Neuronal stem cell (in vitro differentiated cells): ENCODE measurements around the gene GABARAP.

Experiments used
- DNase-seq: peaks from one replicate; pipeline ENCODE4 v3.0.0-alpha.2; 2013; ENCODE audit warnings: low spot score
- H2AFZ ChIP-seq: one replicate; pipeline ENCODE4 v1.6.1; 2013; ENCODE audit warnings: mild to moderate bottlenecking, low read length, inconsistent platforms
- H2AK5ac ChIP-seq: 2 replicates; pipeline ENCODE4 v1.6.1; 2013; ENCODE audit warnings: low read depth, mild to moderate bottlenecking, inconsistent platforms, low read length, moderate library complexity, mixed read lengths
- H2BK120ac ChIP-seq: 2 replicates; pipeline ENCODE4 v1.6.1; 2013; ENCODE audit warnings: low read depth, mild to moderate bottlenecking, inconsistent platforms, low read length, moderate library complexity, mixed read lengths
- H2BK12ac ChIP-seq: one replicate; pipeline ENCODE4 v1.6.1; 2013; ENCODE audit warnings: low read length, inconsistent platforms
- H2BK15ac ChIP-seq: 2 replicates; pipeline ENCODE4 v1.6.1; 2013; ENCODE audit warnings: mild to moderate bottlenecking, low read length, inconsistent platforms, mixed read lengths
- H2BK5ac ChIP-seq: one replicate; pipeline ENCODE4 v1.6.1; 2013; ENCODE audit warnings: inconsistent platforms, mild to moderate bottlenecking, low read length, moderate library complexity
- H3K14ac ChIP-seq: one replicate; pipeline ENCODE4 v1.6.1; 2013; ENCODE audit warnings: low read length, inconsistent platforms
- H3K18ac ChIP-seq: 2 replicates; pipeline ENCODE4 v1.6.1; 2013; ENCODE audit warnings: low read length, inconsistent platforms
- H3K23ac ChIP-seq: 2 replicates; pipeline ENCODE4 v1.6.1; 2013; ENCODE audit warnings: low read depth, mild to moderate bottlenecking, mixed read lengths, low read length, inconsistent platforms; ENCODE audit not compliant: poor library complexity
- H3K27ac ChIP-seq: replicated peaks from 3 replicates; pipeline ENCODE4 v1.5.1; 2013; ENCODE audit warnings: low read length, inconsistent platforms
- H3K27me3 ChIP-seq, 3 experiments: 2 replicates each; pipeline ENCODE4 v1.6.1; 2013; ENCODE audit warnings: low read length in 3 of 3, mild to moderate bottlenecking in 2 of 3, inconsistent platforms in 1 of 3, low read depth in 1 of 3, mixed read lengths in 1 of 3, moderate library complexity in 1 of 3; ENCODE audit not compliant: control insufficient read depth in 3 of 3, insufficient read depth in 3 of 3
- H3K36me3 ChIP-seq, 2 donors: replicated peaks in 1 of 2; 2 replicates each; pipeline ENCODE4 v1.6.1; 2013; ENCODE audit warnings: low read length in 2 of 2; ENCODE audit not compliant: control insufficient read depth in 2 of 2, insufficient read depth in 2 of 2
- H3K4ac ChIP-seq: 2 replicates; pipeline ENCODE4 v1.6.1; 2013; ENCODE audit warnings: inconsistent platforms, mild to moderate bottlenecking, low read length, moderate library complexity
- H3K4me1 ChIP-seq, 2 donors: 1 replicate in 1 of 2; 2 replicates in 1 of 2; pipeline ENCODE4 v1.6.1; 2013; ENCODE audit warnings: low read length in 2 of 2, low read depth in 1 of 2; ENCODE audit not compliant: control insufficient read depth in 2 of 2, insufficient read depth in 1 of 2
- H3K4me2 ChIP-seq: one replicate; pipeline ENCODE4 v1.6.1; 2013; ENCODE audit warnings: mild to moderate bottlenecking, low read length, inconsistent platforms; ENCODE audit not compliant: insufficient read depth, poor library complexity, severe bottlenecking
- H3K4me3 ChIP-seq, 2 donors: 2 replicates each; pipeline ENCODE4 v1.5.1; 2013; ENCODE audit warnings: low read length in 2 of 2, mild to moderate bottlenecking in 2 of 2, inconsistent platforms in 1 of 2, moderate library complexity in 1 of 2
- H3K79me1 ChIP-seq: one replicate; pipeline ENCODE4 v1.6.1; 2013; ENCODE audit warnings: low read depth, mild to moderate bottlenecking, inconsistent platforms, low read length, moderate library complexity
- H3K9ac ChIP-seq: one replicate; pipeline ENCODE4 v1.6.1; 2013; ENCODE audit warnings: mild to moderate bottlenecking, low read depth, low read length, inconsistent platforms; ENCODE audit not compliant: poor library complexity
- H3K9me3 ChIP-seq, 2 donors: replicated peaks in 1 of 2; 2 replicates each; pipeline versions ENCODE3 to v1.6.1; 2013; ENCODE audit warnings: low read length in 2 of 2, mild to moderate bottlenecking in 2 of 2, inconsistent platforms in 1 of 2, low read depth in 1 of 2, mixed read lengths in 1 of 2, moderate library complexity in 1 of 2; ENCODE audit not compliant: control insufficient read depth in 2 of 2, insufficient read depth in 1 of 2
- H4K8ac ChIP-seq: one replicate; pipeline ENCODE4 v1.6.1; 2013; ENCODE audit warnings: low read depth, mild to moderate bottlenecking, inconsistent platforms, low read length, moderate library complexity
- H4K91ac ChIP-seq: one replicate; pipeline ENCODE4 v1.6.1; 2013; ENCODE audit warnings: low read length, low read depth, mild to moderate bottlenecking, inconsistent platforms; ENCODE audit not compliant: poor library complexity
- WGBS, 2 donors: extraction: QIAGEN DNeasy Blood & Tissue Kit; methylation state at CpG; one replicate each; pipeline ENCODE4 v1.1.7; 2013; ENCODE audit warnings: missing lambda C conversion rate in 2 of 2, mixed read lengths in 1 of 2; ENCODE audit not compliant: insufficient read length in 2 of 2, insufficient replicate concordance in 1 of 2; ENCODE audit errors: extremely low coverage in 2 of 2; 5-methylcytosine and 5-hydroxymethylcytosine counted together

Gene GABARAP

DNA sequence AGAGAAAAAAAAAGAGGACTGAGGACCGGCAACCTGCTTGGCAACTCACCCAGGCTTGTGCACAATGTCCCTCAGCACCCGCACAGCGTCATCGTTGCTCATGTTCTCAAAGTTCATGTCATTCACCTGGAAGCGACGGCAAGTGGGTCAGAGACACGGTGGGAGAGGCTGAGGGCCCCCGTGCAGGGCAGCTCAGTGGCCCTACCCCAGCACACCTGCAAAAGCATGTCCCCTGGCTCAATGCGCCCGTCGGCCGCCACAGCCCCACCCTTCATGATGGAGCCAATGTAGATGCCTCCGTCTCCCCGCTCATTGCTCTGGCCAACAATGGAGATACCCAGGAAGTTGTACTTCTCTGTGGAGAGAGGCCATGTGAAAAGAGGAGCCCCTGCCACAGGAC is 13.3 kb downstream of the GABARAP start:
- no peak overlapping the region for H2AFZ ChIP-seq
- H2BK12ac ChIP-seq, result no peak overlapping the region
- no peak overlapping the region for H4K91ac ChIP-seq
- no peak overlapping the region for H3K14ac ChIP-seq
- peaks cover 6 to 7% of the 10 kb centered on the region in 2 donors for H3K4me1 ChIP-seq
- no peak overlapping the region for H3K27ac ChIP-seq
- H3K4me3 ChIP-seq, result no peak overlapping the region
- no peaks in the 10 kb centered on the region for H3K9me3 ChIP-seq
- peak overlapping the region; percentile 53 for H2BK5ac ChIP-seq
- no peak overlapping the region for H3K4me2 ChIP-seq
- no peak overlapping the region for H4K8ac ChIP-seq
- no CpG with 5 or more reads among the region's 14 CpGs for WGBS, 2 donors
- no peak overlapping the region for H2BK120ac ChIP-seq
- no peak overlapping the region for H3K9ac ChIP-seq
- H3K27me3 ChIP-seq, result no peaks in the 10 kb centered on the region
- no peak for DNase-seq
- no peak overlapping the region for H2BK15ac ChIP-seq
- peaks cover 60 to 80% of the 10 kb centered on the region in 2 donors for H3K36me3 ChIP-seq
- H3K18ac ChIP-seq, result no peak overlapping the region
- peak overlapping the region; percentile 43 for H3K23ac ChIP-seq
- H3K79me1 ChIP-seq, result peaks cover 13% of the 10 kb centered on the region
- H3K4ac ChIP-seq, result no peak overlapping the region
- H2AK5ac ChIP-seq, result no peak overlapping the region

DNA sequence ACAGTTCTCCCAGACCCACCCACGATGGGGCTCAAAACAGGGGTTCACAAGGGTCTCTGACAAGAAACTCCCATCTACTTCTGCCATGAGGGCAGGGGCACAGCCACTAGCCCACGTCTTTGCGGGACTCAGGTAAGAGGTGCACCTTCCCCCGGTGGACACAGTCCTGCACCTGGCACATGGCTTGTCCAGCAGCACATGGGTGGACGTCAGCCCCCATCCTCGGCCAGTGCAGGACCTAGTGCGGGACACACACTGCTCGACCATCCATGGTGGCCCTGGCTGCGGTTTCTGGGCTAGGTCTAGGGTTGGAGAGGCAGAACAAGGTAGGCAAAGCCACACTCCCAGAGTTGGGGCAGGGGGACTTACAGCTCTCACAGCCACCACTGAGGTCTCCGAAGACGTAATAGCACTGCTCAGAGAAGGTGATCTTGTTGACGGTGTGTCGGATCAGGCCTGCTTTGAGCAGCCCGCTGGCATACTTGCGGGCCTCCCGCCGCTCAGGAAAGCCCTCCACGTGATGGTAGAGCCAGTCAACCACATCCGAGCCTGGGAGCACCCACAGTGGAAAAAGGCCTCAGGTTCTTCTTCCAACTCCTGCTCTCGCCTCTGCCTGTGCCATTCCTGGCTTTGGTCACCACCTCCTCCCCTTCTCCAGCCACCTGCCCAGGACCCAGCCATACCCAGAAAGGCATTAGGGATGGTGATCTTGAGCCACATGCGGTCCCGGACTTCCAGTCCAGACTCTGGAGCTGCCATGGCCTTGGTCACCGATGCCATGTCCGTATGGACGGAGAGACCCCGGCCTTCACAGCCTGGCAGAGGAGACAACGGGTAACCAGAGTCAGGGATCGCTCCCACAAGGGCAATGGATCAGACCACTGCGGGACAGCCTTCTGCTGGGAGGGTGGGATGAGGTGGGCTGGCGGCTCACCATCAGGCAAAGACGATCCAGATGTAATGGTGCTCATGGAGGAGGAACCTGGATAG is 15.2 kb downstream of the GABARAP start:
- no peak for DNase-seq
- no peak overlapping the region for H3K4ac ChIP-seq
- no peak overlapping the region for H3K27ac ChIP-seq
- no peak overlapping the region for H3K23ac ChIP-seq
- H4K8ac ChIP-seq, result no peak overlapping the region
- H4K91ac ChIP-seq, result no peak overlapping the region
- H3K36me3 ChIP-seq, result peaks cover 78 to 93% of the 10 kb centered on the region in 2 donors
- no peaks in the 10 kb centered on the region for H3K27me3 ChIP-seq
- no peak overlapping the region for H2AFZ ChIP-seq
- no peak overlapping the region for H2BK12ac ChIP-seq
- no peaks in the 10 kb centered on the region for H3K9me3 ChIP-seq
- H3K79me1 ChIP-seq, result peaks cover 13% of the 10 kb centered on the region
- H3K14ac ChIP-seq, result no peak overlapping the region
- no peak overlapping the region for H2BK120ac ChIP-seq
- H2AK5ac ChIP-seq, result no peak overlapping the region
- H3K18ac ChIP-seq, result no peak overlapping the region
- no peak overlapping the region for H2BK15ac ChIP-seq
- H3K4me3 ChIP-seq, result no peak overlapping the region
- H2BK5ac ChIP-seq, result no peak overlapping the region
- peaks cover 0 to 2% of the 10 kb centered on the region in 2 donors for H3K4me1 ChIP-seq
- WGBS, 2 donors, result no CpG with 5 or more reads among the region's 31 CpGs
- H3K9ac ChIP-seq, result no peak overlapping the region
- H3K4me2 ChIP-seq, result no peak overlapping the region

DNA sequence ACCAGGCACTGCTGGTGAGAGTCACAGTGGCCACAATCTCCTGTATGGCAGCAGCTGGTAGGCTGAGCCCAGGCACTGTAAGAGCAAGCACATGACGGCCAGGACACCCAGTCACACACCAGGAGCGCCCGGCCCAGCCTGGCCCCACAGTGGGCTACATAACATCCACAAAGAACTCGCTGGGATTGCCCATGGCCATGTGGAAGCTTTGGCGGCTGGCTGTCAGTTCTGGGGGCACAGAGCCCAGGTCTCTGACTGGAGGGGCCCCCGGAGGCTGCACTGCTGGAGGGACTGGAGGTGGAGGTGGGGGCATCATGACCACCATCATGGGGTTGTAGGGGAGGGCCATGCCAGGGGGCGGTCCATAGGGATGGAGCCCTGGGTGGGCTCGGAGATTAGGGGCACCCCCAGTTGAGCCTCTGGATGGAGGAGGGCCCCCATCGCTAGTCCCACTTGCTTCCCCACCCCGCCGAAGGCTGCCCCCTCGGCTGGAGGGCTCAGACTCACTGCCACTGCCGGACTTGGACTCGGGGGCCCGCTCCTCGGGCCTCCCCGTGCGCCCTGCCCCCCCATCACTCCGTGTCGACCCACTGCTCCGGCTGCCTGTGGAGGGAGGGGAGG is 16.4 kb downstream of the GABARAP start:
- no peaks in the 10 kb centered on the region for H3K9me3 ChIP-seq
- no peak overlapping the region for H4K91ac ChIP-seq
- peaks cover 0 to under 1% of the 10 kb centered on the region in 2 donors for H3K4me1 ChIP-seq
- H4K8ac ChIP-seq, result no peak overlapping the region
- H3K18ac ChIP-seq, result no peak overlapping the region
- no peak for DNase-seq
- no peak overlapping the region for H3K27ac ChIP-seq
- H2BK12ac ChIP-seq, result no peak overlapping the region
- H3K27me3 ChIP-seq, result no peaks in the 10 kb centered on the region
- WGBS, 2 donors, result no CpG with 5 or more reads among the region's 21 CpGs
- H2AFZ ChIP-seq, result no peak overlapping the region
- H3K4me2 ChIP-seq, result no peak overlapping the region
- no peak overlapping the region for H3K4me3 ChIP-seq
- no peak overlapping the region for H3K4ac ChIP-seq
- H2BK15ac ChIP-seq, result no peak overlapping the region
- H3K23ac ChIP-seq, result no peak overlapping the region
- H3K9ac ChIP-seq, result no peak overlapping the region
- peaks cover 82 to 100% of the 10 kb centered on the region in 2 donors for H3K36me3 ChIP-seq
- no peak overlapping the region for H2AK5ac ChIP-seq
- H2BK120ac ChIP-seq, result no peak overlapping the region
- no peak overlapping the region for H2BK5ac ChIP-seq
- H3K14ac ChIP-seq, result no peak overlapping the region
- H3K79me1 ChIP-seq, result peaks cover 13% of the 10 kb centered on the region

DNA sequence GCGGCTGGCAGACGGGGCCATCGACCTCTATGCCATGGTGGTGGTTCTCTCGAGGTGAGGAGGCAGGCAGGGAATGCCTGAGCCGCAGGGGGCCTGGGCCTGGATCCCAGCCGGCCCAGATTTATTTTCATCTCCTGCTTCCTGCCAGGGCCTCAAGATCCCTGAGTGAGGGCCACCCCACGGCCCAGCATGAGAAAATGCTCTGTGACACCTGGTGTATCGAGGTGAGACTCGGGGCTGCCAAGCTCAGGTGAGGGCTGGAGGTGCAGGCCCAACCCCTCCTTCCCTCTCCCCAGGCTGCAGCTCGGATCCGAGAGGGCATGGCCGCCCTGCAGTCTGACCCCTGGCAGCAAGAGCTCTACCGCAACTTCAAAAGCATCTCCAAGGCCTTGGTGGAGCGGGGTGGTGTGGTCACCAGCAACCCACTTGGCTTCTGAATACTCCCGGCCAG is 17.6 kb downstream of the GABARAP start:
- Histone ChIP-seq H3K4me2 (no peak overlapping the region), H3K23ac (peak overlapping the region; percentile 17), H2BK15ac (no peak overlapping the region), H3K4ac (no peak overlapping the region), H3K14ac (no peak overlapping the region), H2BK120ac (no peak overlapping the region), H2AFZ (no peak overlapping the region), H4K91ac (no peak overlapping the region), H3K18ac (no peak overlapping the region), H3K79me1 (peaks cover 7% of the 10 kb centered on the region), H3K9me3 (no peaks in the 10 kb centered on the region), H2BK5ac (peak overlapping the region; percentile 20), H2AK5ac (no peak overlapping the region), H2BK12ac (no peak overlapping the region), H3K27me3 (no peaks in the 10 kb centered on the region), H3K4me3 (no peak overlapping the region), H3K36me3 (peaks cover 72 to 92% of the 10 kb centered on the region in 2 donors), H3K27ac (no peak overlapping the region), H3K9ac (no peak overlapping the region), H3K4me1 (peaks cover 5 to 6% of the 10 kb centered on the region in 2 donors), H4K8ac (peak overlapping the region; percentile 49)
- no peak for DNase-seq
- no CpG with 5 or more reads among the region's 15 CpGs for WGBS, 2 donors
